HuH-7 (cell line): Measurements from ENCODE around the gene ELOVL5.
"Not testable (repeated sequence)": the region's sequence is repeated elsewhere in the genome, so short reads cannot be mapped to it uniquely, and the experiment has no call there.

Source experiments
- DNase-seq: peaks from one replicate; pipeline ENCODE4 v3.0.0; 2011; ENCODE audit warnings: low spot score

The ELOVL5 gene

DNA sequence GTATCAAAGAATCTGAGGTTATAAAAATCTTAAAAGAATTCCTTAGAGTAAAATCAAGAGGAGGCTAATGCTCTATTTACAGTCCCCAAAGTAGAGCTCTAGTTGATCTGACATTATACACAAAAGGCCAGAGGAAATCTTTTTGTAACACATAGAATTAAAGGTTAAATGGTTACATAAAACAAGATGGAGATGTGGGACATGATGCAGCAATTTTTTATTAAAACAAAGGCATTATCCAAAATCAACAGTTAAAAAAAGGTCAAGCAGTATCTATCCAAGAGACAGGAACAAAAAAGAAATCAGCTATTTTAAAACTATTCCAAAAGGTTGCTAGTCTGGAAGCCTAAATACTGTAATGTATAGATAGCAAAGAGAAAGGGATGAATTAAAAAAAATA, 20.4 kb downstream of the ELOVL5 start:
- no peak for DNase-seq

DNA sequence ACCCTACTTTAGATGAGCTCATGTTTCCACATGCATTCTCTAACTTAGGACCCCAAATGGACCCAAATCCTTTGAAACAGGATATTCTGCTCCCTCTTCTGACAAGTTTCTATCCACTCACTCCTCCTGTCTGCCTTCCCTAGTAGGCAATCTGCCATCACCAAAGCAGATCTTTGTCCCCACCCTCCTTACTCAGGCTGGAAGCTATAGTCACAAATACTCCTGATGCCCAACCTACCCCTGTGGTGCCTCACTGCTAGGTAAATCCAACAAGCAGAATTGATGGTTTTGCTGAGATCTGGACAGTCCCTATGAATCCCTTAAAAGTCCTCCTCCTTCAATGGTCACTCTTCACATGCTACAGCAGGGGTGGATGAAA, 21.7 kb downstream of the ELOVL5 start:
- DNase-seq: no peak

- DNase-seq: no peak
Measured at GRCh38 chr6:53326372-53327016, 22.3 kb downstream of the ELOVL5 start.

DNA sequence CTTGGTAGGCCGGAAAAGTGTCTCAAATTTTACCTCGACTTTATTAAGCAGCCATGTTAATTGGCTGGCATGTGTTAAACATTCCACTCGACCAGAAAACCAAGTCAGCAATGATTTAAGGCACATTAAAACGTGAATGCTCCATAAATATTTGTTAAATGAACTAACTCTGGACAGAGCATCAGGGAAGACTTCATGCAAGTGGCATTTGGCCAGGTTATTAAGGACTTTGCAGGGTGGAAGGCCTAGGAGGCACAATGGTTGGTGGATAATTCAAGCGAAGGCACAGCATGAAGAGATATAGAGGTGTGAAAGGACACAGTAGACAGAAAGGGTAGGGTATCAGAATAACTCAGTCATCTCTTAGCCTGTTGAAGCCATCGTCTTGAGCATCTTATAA, 23.0 kb downstream of the ELOVL5 start:
- no peak for DNase-seq

DNA sequence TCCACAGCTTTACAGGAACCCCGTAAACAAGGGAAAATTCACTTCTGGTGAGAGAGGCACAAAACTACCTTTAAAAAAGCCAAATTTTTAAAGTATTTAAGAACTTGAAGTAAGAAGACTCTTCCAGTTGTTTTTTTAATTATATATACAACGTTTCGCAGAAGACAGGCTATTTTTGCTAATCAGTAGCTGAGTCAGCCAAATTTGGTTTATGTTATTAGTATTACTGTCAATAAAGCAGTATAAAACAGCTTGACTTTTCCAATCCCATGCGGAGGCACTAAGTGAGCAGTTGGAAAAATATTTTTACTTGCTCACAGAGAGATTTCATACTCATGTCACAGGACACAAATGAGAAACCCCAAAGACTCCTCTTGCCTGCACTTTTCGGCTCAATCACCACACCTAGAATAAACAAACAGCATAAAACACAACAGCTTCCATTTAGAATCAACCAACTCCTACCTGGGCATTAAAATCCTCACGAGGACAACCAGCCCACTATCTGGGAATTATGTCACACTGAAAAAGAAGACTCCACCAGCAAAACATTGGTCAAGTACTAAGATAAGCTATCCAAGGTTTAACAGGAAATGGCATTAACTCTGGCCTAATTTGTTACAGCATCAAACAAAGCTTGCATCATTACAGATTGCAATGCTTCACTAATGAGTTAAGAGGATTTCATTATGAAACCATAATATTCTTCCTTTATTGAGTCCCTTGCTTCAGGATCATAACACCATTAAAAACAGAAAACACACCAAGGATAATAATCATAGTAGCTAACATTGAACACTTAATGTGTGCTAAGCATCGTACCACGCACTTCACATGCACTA, 26.3 kb downstream of the ELOVL5 start:
- no peak for DNase-seq

DNA sequence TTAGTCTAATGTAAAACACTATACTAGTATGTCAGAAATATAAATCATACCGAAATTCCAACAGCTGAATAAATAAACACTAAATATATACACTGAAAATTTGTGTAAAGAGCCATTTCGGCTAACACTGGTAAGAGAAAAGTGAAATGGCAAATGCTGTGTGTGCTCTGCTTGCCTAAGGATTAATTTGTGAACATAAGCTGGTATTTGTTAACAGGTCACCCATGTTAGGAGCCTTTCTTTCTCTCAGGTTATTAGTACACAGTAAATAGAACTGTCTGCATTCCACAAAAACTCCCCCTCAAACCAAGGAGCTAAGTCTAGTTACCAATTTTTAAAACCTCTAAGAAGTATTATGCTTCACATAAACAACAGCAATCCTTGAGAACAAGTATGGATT, 27.0 kb downstream of the ELOVL5 start:
- no peak for DNase-seq

GRCh38 chr6:53320964-53321363, 27.8 kb downstream of the ELOVL5 start:
- DNase-seq: no peak

- DNase-seq: no peak
Measured at GRCh38 chr6:53318429-53318828, 30.3 kb downstream of the ELOVL5 start.

GRCh38 chr6:53317861-53318260, 30.9 kb downstream of the ELOVL5 start:
- no peak for DNase-seq

GRCh38 chr6:53317299-53317698, 31.5 kb downstream of the ELOVL5 start:
- not testable (repeated sequence) for DNase-seq

DNA sequence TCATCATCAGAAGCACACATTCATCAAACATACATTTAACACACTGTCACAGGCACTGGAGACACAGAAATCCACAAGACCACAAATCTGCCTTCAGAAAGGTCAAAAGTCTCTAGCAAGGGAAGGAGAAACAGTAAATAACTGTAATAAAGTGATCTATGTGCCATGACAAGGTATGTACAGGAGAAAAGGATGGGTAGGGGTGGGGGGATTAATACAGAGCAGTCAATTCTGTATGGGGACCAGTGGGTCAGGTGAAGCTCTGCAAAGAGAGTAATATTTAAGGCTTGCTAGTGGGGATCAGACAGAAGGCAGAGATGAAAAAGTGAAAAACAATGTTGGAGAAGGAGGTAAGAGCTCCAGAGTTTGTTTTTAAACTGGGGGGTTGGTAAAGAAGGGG, 32.6 kb downstream of the ELOVL5 start:
- no peak for DNase-seq

- DNase-seq: no peak
Measured at GRCh38 chr6:53315086-53315724, 33.5 kb downstream of the ELOVL5 start.

DNA sequence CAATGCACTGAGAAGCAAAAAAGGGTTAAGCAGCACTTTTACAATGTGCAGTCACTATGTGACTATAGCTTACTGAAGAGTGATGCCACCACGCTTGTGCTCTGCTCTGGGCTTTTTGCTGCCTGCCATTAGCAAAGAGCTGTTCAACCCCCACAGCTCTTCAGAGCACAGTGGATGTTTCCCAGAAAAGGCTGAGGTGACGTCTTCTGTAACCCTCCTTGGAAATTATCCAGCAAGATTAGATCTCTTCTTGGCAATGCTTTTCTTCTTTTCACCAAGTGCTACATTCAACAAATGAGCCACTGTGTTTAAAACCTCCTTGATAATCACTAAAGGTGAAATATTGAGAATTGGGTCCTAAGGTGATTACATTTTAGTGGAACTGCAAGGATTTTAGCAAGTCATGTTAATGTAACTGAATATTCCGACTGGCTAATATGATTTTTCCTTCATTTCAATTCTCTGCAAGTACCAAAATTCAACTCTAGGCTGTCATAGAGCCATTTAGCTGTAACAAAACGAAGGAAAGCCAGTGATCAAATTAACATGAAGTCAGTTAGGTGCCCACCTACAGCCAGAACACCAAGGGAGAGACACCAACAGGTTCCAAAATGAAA, 34.9 kb downstream of the ELOVL5 start:
- DNase-seq: no peak

- no peak for DNase-seq
Measured at GRCh38 chr6:53312355-53312754, 36.4 kb downstream of the ELOVL5 start.

DNA sequence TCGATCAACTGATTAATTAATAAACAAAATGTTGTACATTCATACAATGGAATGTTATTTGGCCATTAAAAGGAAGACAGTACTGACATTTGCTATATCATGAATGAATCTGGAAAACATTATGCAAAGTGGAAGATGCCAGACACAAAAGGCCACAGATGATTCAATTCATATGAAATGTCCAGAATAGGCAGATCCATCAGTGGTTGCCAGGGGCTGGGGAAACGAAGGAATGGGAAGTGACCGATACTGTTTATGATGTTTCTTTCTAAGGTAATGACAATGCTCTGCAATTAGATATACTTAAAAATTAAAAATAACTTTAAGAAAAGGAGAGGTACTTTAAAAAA, 37.2 kb downstream of the ELOVL5 start:
- no peak for DNase-seq

GRCh38 chr6:53310771-53311585, 37.8 kb downstream of the ELOVL5 start:
- no peak for DNase-seq

DNA sequence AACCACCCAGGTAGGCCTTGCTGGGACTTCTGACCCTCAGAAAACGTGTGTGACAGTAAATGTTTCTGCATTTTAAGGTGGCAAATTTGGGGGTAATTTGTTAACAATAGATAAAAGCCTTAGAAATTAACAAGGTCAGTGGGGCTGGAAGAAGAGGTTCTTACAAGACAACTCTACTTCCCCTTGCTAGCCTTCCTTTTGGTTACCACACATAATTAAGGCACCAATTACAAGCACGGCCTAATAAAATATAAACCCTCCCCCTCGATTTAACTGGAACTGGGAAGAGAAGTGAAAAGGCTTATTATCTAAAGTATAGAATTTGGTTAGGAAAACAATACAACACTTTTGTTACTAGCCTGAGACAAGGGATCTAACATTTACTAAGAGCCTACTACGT, 38.8 kb downstream of the ELOVL5 start:
- DNase-seq: no peak

DNA sequence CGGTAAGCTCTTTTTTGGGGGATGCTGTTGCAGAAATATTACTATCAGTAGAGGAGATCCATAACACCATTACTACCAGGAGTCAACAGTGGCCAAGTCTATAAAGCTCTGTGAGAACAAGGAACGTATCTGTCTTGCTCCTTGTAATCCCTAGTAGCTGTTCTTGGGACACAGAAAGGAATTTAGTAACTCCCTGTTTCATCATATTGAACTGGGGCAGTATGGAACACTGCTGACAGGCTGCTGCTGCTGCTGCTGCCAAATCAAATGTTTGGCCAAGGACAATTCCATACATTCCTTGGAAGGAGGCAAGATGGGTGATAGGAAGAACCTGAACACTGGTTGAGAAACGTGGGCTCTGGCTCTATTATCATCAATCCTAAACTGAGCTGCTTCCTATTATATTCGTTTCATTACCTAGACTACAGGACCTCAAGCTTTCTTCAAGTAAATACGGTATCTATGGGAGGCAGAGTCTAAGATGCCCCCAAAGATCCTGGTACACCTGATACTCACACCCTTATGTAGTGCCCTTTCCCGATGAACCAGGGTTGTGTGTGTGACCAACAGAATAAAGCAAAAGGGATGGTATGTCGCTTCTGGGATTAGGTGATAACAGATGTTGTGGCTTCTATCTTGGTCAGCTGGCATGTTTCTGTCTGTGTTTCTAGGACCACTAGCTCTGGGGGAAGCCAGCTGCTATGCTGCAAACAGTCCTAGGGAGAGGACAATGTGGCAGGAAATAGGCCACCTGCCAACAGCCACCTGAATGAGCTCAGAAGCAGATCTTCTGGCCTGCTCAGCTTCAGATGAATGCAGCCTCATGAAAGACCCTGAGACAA, 39.5 kb downstream of the ELOVL5 start:
- DNase-seq: no peak

DNA sequence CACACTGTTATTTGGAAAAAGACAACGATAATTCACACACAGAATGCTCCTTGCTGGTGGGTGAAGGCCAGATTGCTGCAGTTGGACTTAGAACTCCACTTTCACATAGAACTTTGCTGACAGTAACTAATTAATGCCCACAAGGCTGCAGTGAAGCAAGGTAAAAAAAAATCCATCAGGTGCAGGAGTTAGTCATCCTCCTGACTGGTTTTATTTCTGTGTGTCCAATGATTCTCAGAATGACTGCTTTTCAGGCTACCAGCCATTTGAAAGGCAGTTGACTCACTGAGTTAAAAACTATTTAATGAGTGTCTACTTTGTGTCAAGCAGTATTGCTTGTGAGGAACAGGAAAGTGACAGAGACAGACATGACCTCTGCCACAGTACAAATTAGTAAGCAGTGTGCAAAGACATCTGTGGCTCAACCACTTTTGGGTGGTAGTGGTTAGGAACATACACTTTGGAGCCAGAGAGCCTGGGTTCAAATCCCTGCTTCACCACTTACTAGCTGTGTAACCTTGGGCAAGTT, 41.9 kb downstream of the ELOVL5 start:
- no peak for DNase-seq

GRCh38 chr6:53306217-53306616, 42.5 kb downstream of the ELOVL5 start:
- not testable (repeated sequence) for DNase-seq

DNA sequence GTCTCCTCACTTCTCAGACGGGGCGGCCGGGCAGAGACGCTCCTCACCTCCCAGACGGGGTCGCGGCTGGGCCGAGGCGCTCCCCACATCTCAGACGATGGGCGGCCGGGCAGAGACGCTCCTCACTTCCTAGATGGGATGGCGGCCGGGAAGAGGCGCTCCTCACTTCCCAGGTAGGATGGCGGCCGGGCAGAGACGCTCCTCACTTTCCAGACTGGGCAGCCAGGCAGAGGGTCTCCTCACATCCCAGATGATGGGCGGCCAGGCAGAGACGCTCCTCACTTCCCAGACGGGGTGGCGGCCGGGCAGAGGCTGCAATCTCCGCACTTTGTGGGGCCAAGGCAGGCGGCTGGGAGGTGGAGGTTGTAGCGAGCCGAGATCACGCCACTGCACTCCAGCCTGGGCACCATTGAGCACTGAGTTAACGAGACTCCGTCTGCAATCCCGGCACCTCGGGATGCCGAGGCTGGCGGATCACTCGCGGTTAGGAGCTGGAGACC, 43.2 kb downstream of the ELOVL5 start:
- DNase-seq: not testable (repeated sequence)
